HCT116 (cell line): ENCODE measurements around the gene SLC35F3. TPM values are rescaled to one million over a fixed set of nuclear protein-coding genes. Genes with fewer than 3 reads are reported as not detected.

ENCODE experiments used
- ATAC-seq: fragments of 200-7000 bp; cut with Tn5 transposase; 2 replicates; pipeline ENCODE4 v1.9.1; 2020; ENCODE audit warnings: mild to moderate bottlenecking, moderate library complexity
- BruUV-seq: library from RNA; stranded (reverse); fragments of 400-500 nt; replicated peaks from 2 replicates; lab custom pipeline; 2021; lab: Mats Ljungman, UMichigan
- CTCF ChIA-PET: fragments of 300-600 bp; sonication (Branson Sonifier 250); formaldehyde crosslinking; loops from one replicate; lab custom pipeline; 2021; ENCODE audit warnings: antibody characterized with exemption; lab: Charles Lee
- POLR2A ChIA-PET: fragments of 300-600, 350-600 bp; sonication (Branson Sonifier 250); formaldehyde crosslinking; loops from one replicate; lab custom pipeline; 2021; ENCODE audit warnings: antibody characterized with exemption; lab: Charles Lee
- RAD21 ChIA-PET, 2 experiments: fragments of 300-600 bp; sonication (Branson Sonifier 250); formaldehyde crosslinking; loops; one replicate each; lab custom pipeline; 2023; ENCODE audit warnings: low total read pairs in 2 of 2; ENCODE audit not compliant: uncharacterized antibody in 2 of 2, unreplicated experiment in 2 of 2, low non-redundant PET in 1 of 2; lab: Charles Lee
- DNase-seq: peaks from one replicate; pipeline ENCODE4 v3.0.0-alpha.2; 2010; ENCODE audit warnings: low read depth, low spot score
- H2AFZ ChIP-seq: fragments of 200-600 bp; shearing (Covaris generic), sonication (generic); 2 replicates; pipeline ENCODE4 v1.6.1; 2017; ENCODE audit warnings: low read depth, mixed run types, mixed read lengths, antibody characterized with exemption, low read length; ENCODE audit not compliant: poor library complexity, severe bottlenecking
- H3K27ac ChIP-seq: 2 replicates; pipeline ENCODE4 v1.5.1; 2012; ENCODE audit warnings: low read depth, low read length
- H3K27me3 ChIP-seq: fragments of 200-600 bp; sonication (generic); 2 replicates; pipeline ENCODE4 v1.6.1; 2016; ENCODE audit warnings: mixed run types, low read length, mixed read lengths; ENCODE audit not compliant: insufficient read depth
- H3K36me3 ChIP-seq, 2 experiments: fragments of 200-500 bp in 1 of 2; fragments of 200-600 bp in 1 of 2; sonication (Bioruptor generic) in 1 of 2; sonication (generic) in 1 of 2; 2 replicates each; pipeline versions ENCODE4 v1.5.1 to v1.6.1; 2014 to 2016; ENCODE audit warnings: low read length in 2 of 2, inconsistent platforms in 1 of 2, mixed read lengths in 1 of 2, mixed run types in 1 of 2; ENCODE audit not compliant: insufficient read depth in 2 of 2, control insufficient read depth in 1 of 2
- H3K4me1 ChIP-seq, 2 experiments: fragments of 200-600 bp in 1 of 2; sonication (generic) in 1 of 2; 2 replicates each; pipeline versions ENCODE4 v1.5.1 to v1.6.1; 2012 to 2017; ENCODE audit warnings: low read length in 2 of 2, inconsistent platforms in 1 of 2, mild to moderate bottlenecking in 1 of 2, mixed read lengths in 1 of 2, mixed run types in 1 of 2, moderate library complexity in 1 of 2; ENCODE audit not compliant: insufficient read depth in 2 of 2, control insufficient read depth in 1 of 2
- H3K4me2 ChIP-seq: fragments of 200-600 bp; sonication (generic); 2 replicates; pipeline ENCODE4 v1.6.1; 2017; ENCODE audit warnings: mixed run types, low read length, mixed read lengths
- H3K4me3 ChIP-seq, 2 experiments: fragments of 200-600 bp in 1 of 2; sonication (generic) in 1 of 2; replicated peaks in 1 of 2; 2 replicates each; pipeline ENCODE4 v1.5.1; 2011 to 2016; ENCODE audit warnings: low read length in 2 of 2, control low read depth in 1 of 2, low read depth in 1 of 2, mild to moderate bottlenecking in 1 of 2, mixed read lengths in 1 of 2, mixed run types in 1 of 2
- H3K79me2 ChIP-seq: fragments of 200-600 bp; sonication (generic); 2 replicates; pipeline ENCODE4 v1.6.1; 2017; ENCODE audit warnings: mild to moderate bottlenecking, mixed run types, low read length, moderate library complexity, mixed read lengths; ENCODE audit not compliant: insufficient read depth
- H3K9ac ChIP-seq: fragments of 200-600 bp; sonication (generic); 2 replicates; pipeline ENCODE4 v1.6.1; 2016; ENCODE audit warnings: low read length, mixed read lengths
- H3K9me2 ChIP-seq: fragments of 200-600 bp; sonication (generic), shearing (Covaris generic); 2 replicates; pipeline ENCODE4 v1.6.1; 2017; ENCODE audit warnings: mixed run types, mild to moderate bottlenecking, moderate library complexity; ENCODE audit not compliant: insufficient read depth
- H3K9me3 ChIP-seq, 2 experiments: fragments of 200-500 bp in 1 of 2; fragments of 200-600 bp in 1 of 2; sonication (Bioruptor generic) in 1 of 2; sonication (generic) in 1 of 2; 2 replicates each; pipeline ENCODE4 v1.6.1; 2014 to 2017; ENCODE audit warnings: low read length in 2 of 2, mixed read lengths in 2 of 2, inconsistent platforms in 1 of 2, low read depth in 1 of 2, mild to moderate bottlenecking in 1 of 2, mixed run types in 1 of 2, moderate library complexity in 1 of 2; ENCODE audit not compliant: control insufficient read depth in 1 of 2, insufficient read depth in 1 of 2
- H4K20me1 ChIP-seq: fragments of 200-600 bp; sonication (generic), shearing (Covaris generic); 2 replicates; pipeline ENCODE4 v1.6.1; 2017; ENCODE audit warnings: mixed run types, mild to moderate bottlenecking, moderate library complexity; ENCODE audit not compliant: insufficient read depth
- CBX3 ChIP-seq: IDR thresholded peaks from 2 replicates; pipeline ENCODE4 v1.6.1; 2012; ENCODE audit warnings: low read depth
- CEBPB ChIP-seq: IDR thresholded peaks from 2 replicates; pipeline ENCODE4 v1.6.1; 2012; ENCODE audit warnings: low read depth
- ELF1 ChIP-seq: IDR thresholded peaks from 2 replicates; pipeline ENCODE4 v1.6.1; 2012; ENCODE audit warnings: low read depth, borderline replicate concordance
- EZH2 ChIP-seq: fragments of 200-600 bp; sonication (generic); IDR thresholded peaks from 2 replicates; pipeline ENCODE4 v1.6.1; 2017; ENCODE audit warnings: antibody characterized with exemption, mixed run types
- EZH2phosphoT487 ChIP-seq: fragments of 200-600 bp; IDR thresholded peaks from 2 replicates; pipeline ENCODE4 v1.6.1; 2018; ENCODE audit warnings: antibody characterized with exemption, borderline replicate concordance
- FOSL1 ChIP-seq: IDR thresholded peaks from 2 replicates; pipeline ENCODE4 v1.6.1; 2012; ENCODE audit warnings: low read depth
- JUND ChIP-seq: IDR thresholded peaks from 2 replicates; pipeline ENCODE4 v1.6.1; 2012
- POLR2A ChIP-seq: IDR thresholded peaks from 2 replicates; pipeline ENCODE4 v1.7.0; 2011; ENCODE audit warnings: borderline replicate concordance; ENCODE audit not compliant: insufficient read depth, insufficient read length; ENCODE audit errors: extremely low read depth
- POLR2AphosphoS5 ChIP-seq: IDR thresholded peaks from 2 replicates; pipeline ENCODE4 v1.6.1; 2011; ENCODE audit warnings: mild to moderate bottlenecking, low read depth, low read length, moderate library complexity
- RAD21 ChIP-seq: IDR thresholded peaks from 2 replicates; pipeline ENCODE4 v1.6.1; 2012; ENCODE audit warnings: low read depth, mild to moderate bottlenecking
- SIN3A ChIP-seq: IDR thresholded peaks from 2 replicates; pipeline ENCODE4 v1.6.1; 2012; ENCODE audit warnings: low read depth
- SRF ChIP-seq: IDR thresholded peaks from 2 replicates; pipeline ENCODE4 v1.6.1; 2012; ENCODE audit warnings: low read depth
- TCF7L2 ChIP-seq: IDR thresholded peaks from 2 replicates; pipeline ENCODE4 v1.7.0; 2011; ENCODE audit warnings: borderline replicate concordance, inconsistent platforms; ENCODE audit not compliant: insufficient read depth, insufficient read length; ENCODE audit errors: extremely low read depth
- YY1 ChIP-seq: IDR thresholded peaks from 2 replicates; pipeline ENCODE4 v1.6.1; 2011; ENCODE audit warnings: low read length, low read depth, moderate library complexity, mild to moderate bottlenecking; ENCODE audit not compliant: insufficient replicate concordance; ENCODE audit errors: extremely low read depth
- ZFX ChIP-seq: fragments of 450-650 bp; IDR thresholded peaks from 2 replicates; pipeline ENCODE4 v1.6.1; 2017
- ZNF274 ChIP-seq: fragments of 200-500 bp; sonication (Bioruptor generic); IDR thresholded peaks from 2 replicates; pipeline ENCODE4 v1.6.1; 2014; ENCODE audit warnings: mild to moderate bottlenecking, low read depth, low read length, inconsistent platforms
- intact Hi-C: fragments of 100-400 bp; cut with micrococcal nuclease; formaldehyde crosslinking; loops from 2 replicates; pipeline ENCODE4 v1.10.0; 2022
- total RNA-seq: library from RNA; stranded (reverse); gene quantifications from one replicate; pipeline ENCODE4 v1.2.1, GENCODE V29; 2021; ENCODE audit not compliant: unreplicated experiment
- TF ChIP-seq, protein P1 (sequence below): IDR thresholded peaks from 2 replicates; pipeline ENCODE4 v1.6.1; 2012
- TF ChIP-seq, protein P2 (sequence below): IDR thresholded peaks from 2 replicates; pipeline ENCODE4 v1.6.1; 2012
- TF ChIP-seq, protein P3 (sequence below), 3 experiments: fragments of 200-600 bp in 1 of 3; sonication (generic) in 1 of 3; IDR thresholded peaks in 2 of 3; conservative IDR thresholded peaks in 1 of 3; 2 replicates each; pipeline ENCODE4 v1.5.1; 2012 to 2017; ENCODE audit warnings: low read depth in 2 of 3, low read length in 2 of 3, antibody characterized with exemption in 1 of 3, borderline replicate concordance in 1 of 3, control low read depth in 1 of 3, mild to moderate bottlenecking in 1 of 3, mixed read lengths in 1 of 3, mixed run types in 1 of 3, moderate library complexity in 1 of 3; ENCODE audit not compliant: insufficient read depth in 1 of 3
- TF ChIP-seq, protein P4 (sequence below): IDR thresholded peaks from 2 replicates; pipeline ENCODE4 v1.6.1; 2012; ENCODE audit warnings: low read depth

The SLC35F3 gene
- total RNA-seq, 1 experiment from 2014 or later, result 6.4 TPM

DNA sequence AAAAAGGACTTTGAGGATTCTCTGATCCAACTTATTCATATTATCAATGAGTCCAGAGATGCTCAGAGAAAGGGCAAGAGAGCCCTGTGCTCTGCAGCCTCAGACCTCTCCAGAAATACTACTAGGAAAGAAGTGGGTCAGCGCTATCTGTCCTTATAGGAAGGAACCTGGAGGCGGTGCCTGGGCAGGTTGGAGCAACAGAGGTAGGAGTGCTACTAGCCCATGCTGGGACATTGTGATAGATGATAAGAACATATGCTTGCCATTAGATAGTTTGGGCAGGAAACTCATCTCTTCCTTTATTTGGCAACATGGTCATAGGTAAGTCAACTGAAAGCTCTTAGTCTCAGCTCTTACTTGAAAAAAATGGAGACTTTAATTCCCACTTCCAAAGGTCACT lies 335.0 kb downstream of the SLC35F3 start:
- H3K79me2 ChIP-seq, result no peaks in the 10 kb centered on the region
- no peaks in the 10 kb centered on the region for H3K9me3 ChIP-seq
- H3K4me3 ChIP-seq, result no peak overlapping the region
- TF ChIP-seq RAD21 (no peak), TCF7L2 (no peak), CEBPB (no peak), ELF1 (no peak), JUND (no peak), POLR2A (no peak), ZNF274 (no peak), YY1 (no peak), ZFX (no peak), FOSL1 (no peak), SRF (no peak), EZH2phosphoT487 (no peak), CBX3 (no peak), POLR2AphosphoS5 (no peak), SIN3A (no peak), EZH2 (no peak)
- TF ChIP-seq, protein P1, sequence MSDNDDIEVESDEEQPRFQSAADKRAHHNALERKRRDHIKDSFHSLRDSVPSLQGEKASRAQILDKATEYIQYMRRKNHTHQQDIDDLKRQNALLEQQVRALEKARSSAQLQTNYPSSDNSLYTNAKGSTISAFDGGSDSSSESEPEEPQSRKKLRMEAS, result no peak
- TF ChIP-seq, protein P2, sequence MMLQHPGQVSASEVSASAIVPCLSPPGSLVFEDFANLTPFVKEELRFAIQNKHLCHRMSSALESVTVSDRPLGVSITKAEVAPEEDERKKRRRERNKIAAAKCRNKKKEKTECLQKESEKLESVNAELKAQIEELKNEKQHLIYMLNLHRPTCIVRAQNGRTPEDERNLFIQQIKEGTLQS, result no peak
- TF ChIP-seq, protein P3, sequence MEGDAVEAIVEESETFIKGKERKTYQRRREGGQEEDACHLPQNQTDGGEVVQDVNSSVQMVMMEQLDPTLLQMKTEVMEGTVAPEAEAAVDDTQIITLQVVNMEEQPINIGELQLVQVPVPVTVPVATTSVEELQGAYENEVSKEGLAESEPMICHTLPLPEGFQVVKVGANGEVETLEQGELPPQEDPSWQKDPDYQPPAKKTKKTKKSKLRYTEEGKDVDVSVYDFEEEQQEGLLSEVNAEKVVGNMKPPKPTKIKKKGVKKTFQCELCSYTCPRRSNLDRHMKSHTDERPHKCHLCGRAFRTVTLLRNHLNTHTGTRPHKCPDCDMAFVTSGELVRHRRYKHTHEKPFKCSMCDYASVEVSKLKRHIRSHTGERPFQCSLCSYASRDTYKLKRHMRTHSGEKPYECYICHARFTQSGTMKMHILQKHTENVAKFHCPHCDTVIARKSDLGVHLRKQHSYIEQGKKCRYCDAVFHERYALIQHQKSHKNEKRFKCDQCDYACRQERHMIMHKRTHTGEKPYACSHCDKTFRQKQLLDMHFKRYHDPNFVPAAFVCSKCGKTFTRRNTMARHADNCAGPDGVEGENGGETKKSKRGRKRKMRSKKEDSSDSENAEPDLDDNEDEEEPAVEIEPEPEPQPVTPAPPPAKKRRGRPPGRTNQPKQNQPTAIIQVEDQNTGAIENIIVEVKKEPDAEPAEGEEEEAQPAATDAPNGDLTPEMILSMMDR (IDR thresholded peaks at IDR 0.05 in 2 of 3, conservative IDR thresholded peaks at IDR 0.05 in 1 of 3; ENCODE audit: borderline replicate concordance in 1 of 3, insufficient read depth in 1 of 3, low read depth in 2 of 3, low read length in 2 of 3), result no peak
- TF ChIP-seq, protein P4, sequence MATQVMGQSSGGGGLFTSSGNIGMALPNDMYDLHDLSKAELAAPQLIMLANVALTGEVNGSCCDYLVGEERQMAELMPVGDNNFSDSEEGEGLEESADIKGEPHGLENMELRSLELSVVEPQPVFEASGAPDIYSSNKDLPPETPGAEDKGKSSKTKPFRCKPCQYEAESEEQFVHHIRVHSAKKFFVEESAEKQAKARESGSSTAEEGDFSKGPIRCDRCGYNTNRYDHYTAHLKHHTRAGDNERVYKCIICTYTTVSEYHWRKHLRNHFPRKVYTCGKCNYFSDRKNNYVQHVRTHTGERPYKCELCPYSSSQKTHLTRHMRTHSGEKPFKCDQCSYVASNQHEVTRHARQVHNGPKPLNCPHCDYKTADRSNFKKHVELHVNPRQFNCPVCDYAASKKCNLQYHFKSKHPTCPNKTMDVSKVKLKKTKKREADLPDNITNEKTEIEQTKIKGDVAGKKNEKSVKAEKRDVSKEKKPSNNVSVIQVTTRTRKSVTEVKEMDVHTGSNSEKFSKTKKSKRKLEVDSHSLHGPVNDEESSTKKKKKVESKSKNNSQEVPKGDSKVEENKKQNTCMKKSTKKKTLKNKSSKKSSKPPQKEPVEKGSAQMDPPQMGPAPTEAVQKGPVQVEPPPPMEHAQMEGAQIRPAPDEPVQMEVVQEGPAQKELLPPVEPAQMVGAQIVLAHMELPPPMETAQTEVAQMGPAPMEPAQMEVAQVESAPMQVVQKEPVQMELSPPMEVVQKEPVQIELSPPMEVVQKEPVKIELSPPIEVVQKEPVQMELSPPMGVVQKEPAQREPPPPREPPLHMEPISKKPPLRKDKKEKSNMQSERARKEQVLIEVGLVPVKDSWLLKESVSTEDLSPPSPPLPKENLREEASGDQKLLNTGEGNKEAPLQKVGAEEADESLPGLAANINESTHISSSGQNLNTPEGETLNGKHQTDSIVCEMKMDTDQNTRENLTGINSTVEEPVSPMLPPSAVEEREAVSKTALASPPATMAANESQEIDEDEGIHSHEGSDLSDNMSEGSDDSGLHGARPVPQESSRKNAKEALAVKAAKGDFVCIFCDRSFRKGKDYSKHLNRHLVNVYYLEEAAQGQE, result no peak
- RAD21 ChIA-PET, result no interaction called here
- no peak overlapping the region for H3K4me2 ChIP-seq
- H3K36me3 ChIP-seq, result no peaks in the 10 kb centered on the region
- H3K9ac ChIP-seq, result no peak overlapping the region
- H3K27ac ChIP-seq, result no peak overlapping the region
- BruUV-seq, result no TSS peak
- intact Hi-C loops, result no loop called here
- no peaks in the 10 kb centered on the region for H3K27me3 ChIP-seq
- no peaks in the 10 kb centered on the region for H4K20me1 ChIP-seq
- H2AFZ ChIP-seq, result no peak overlapping the region
- H3K4me1 ChIP-seq, result no peaks in the 10 kb centered on the region
- no peaks in the 10 kb centered on the region for H3K9me2 ChIP-seq
- DNase-seq (no peak), ATAC-seq (no peak)
- CTCF ChIA-PET, result no interaction called here
- POLR2A ChIA-PET, result no interaction called here
